ENCODE data around the gene DOCK1. TPM values are rescaled to one million over a fixed set of nuclear protein-coding genes. Genes with fewer than 3 reads are reported as not detected.

DOCK1 gene
- total RNA-seq, 1 experiment from 2014 or later = not detected

DNA sequence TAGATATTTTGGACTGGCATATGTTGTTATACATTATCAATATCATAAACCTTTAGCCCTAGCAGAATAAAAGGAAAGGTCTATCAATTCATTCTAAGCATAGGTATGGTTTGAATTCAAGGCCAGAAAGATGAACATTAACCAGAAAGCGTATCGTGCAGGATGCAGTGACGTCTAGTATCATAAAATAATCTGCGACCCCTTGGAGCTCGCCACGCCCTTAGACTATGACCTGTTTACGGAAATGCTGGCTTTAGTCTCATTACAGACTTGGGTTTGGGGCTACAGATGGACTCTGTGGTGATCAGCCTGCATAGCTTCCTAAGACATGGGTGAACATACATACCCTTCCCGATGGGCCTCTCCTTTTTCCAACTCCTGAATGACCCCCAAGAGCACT lies 269.6 kb downstream of the DOCK1 start:
- DNase-seq = no peak
- Histone ChIP-seq H3K9ac (ENCODE audit: low read length) (no peak overlapping the region), H3K4me3 (ENCODE audit: low read length) (no peak overlapping the region), H3K27ac (ENCODE audit: low read length) (no peak overlapping the region), H3K36me3 (ENCODE audit: insufficient read depth, low read length) (no peaks in the 10 kb centered on the region), H4K20me1 (ENCODE audit: insufficient read depth, low read depth, low read length) (no peaks in the 10 kb centered on the region), H3K4me2 (ENCODE audit: low read depth, low read length, poor library complexity, severe bottlenecking) (no peak overlapping the region), H3K4me1 (ENCODE audit: low read length) (no peaks in the 10 kb centered on the region), H3K27me3 (ENCODE audit: low read length) (no peaks in the 10 kb centered on the region), H3K9me3 (ENCODE audit: low read length) (no peaks in the 10 kb centered on the region), H2AFZ (ENCODE audit: low read length) (no peak overlapping the region), H3K79me2 (ENCODE audit: low read length) (no peaks in the 10 kb centered on the region), H3K9me2 (replicated peaks; ENCODE audit: insufficient read depth, low read length) (no peaks in the 10 kb centered on the region)

GRCh38 chr10:127175357-127176110 lies 270.3 kb downstream of the DOCK1 start:
- Histone ChIP-seq H3K79me2 (ENCODE audit: low read length) (no peaks in the 10 kb centered on the region), H4K20me1 (ENCODE audit: insufficient read depth, low read depth, low read length) (no peaks in the 10 kb centered on the region), H3K36me3 (ENCODE audit: insufficient read depth, low read length) (no peaks in the 10 kb centered on the region), H2AFZ (ENCODE audit: low read length) (no peak overlapping the region), H3K27me3 (ENCODE audit: low read length) (no peaks in the 10 kb centered on the region), H3K4me2 (ENCODE audit: low read depth, low read length, poor library complexity, severe bottlenecking) (no peak overlapping the region), H3K9me2 (replicated peaks; ENCODE audit: insufficient read depth, low read length) (no peaks in the 10 kb centered on the region), H3K9ac (ENCODE audit: low read length) (no peak overlapping the region), H3K4me1 (ENCODE audit: low read length) (no peaks in the 10 kb centered on the region), H3K27ac (ENCODE audit: low read length) (no peak overlapping the region), H3K9me3 (ENCODE audit: low read length) (no peaks in the 10 kb centered on the region), H3K4me3 (ENCODE audit: low read length) (no peak overlapping the region)
- DNase-seq = no peak

GRCh38 chr10:127176649-127177048 lies 271.4 kb downstream of the DOCK1 start:
- Histone ChIP-seq H3K4me1 (ENCODE audit: low read length) (no peaks in the 10 kb centered on the region), H3K27ac (ENCODE audit: low read length) (no peak overlapping the region), H2AFZ (ENCODE audit: low read length) (no peak overlapping the region), H3K9me2 (replicated peaks; ENCODE audit: insufficient read depth, low read length) (no peaks in the 10 kb centered on the region), H3K79me2 (ENCODE audit: low read length) (no peaks in the 10 kb centered on the region), H3K4me3 (ENCODE audit: low read length) (no peak overlapping the region), H3K4me2 (ENCODE audit: low read depth, low read length, poor library complexity, severe bottlenecking) (no peak overlapping the region), H3K36me3 (ENCODE audit: insufficient read depth, low read length) (no peaks in the 10 kb centered on the region), H3K9ac (ENCODE audit: low read length) (no peak overlapping the region), H4K20me1 (ENCODE audit: insufficient read depth, low read depth, low read length) (no peaks in the 10 kb centered on the region), H3K27me3 (ENCODE audit: low read length) (no peaks in the 10 kb centered on the region), H3K9me3 (ENCODE audit: low read length) (no peaks in the 10 kb centered on the region)
- DNase-seq = no peak

GRCh38 chr10:127179612-127180250 lies 274.5 kb downstream of the DOCK1 start:
- H4K20me1 ChIP-seq (ENCODE audit: insufficient read depth, low read depth, low read length) = no peaks in the 10 kb centered on the region
- no peaks in the 10 kb centered on the region for H3K36me3 ChIP-seq (ENCODE audit: insufficient read depth, low read length)
- no peak for DNase-seq
- no peak overlapping the region for H2AFZ ChIP-seq (ENCODE audit: low read length)
- no peak overlapping the region for H3K4me3 ChIP-seq (ENCODE audit: low read length)
- H3K9me2 ChIP-seq (replicated peaks; ENCODE audit: insufficient read depth, low read length) = no peaks in the 10 kb centered on the region
- H3K4me2 ChIP-seq (ENCODE audit: low read depth, low read length, poor library complexity, severe bottlenecking) = no peak overlapping the region
- H3K27me3 ChIP-seq (ENCODE audit: low read length) = no peaks in the 10 kb centered on the region
- no peaks in the 10 kb centered on the region for H3K4me1 ChIP-seq (ENCODE audit: low read length)
- H3K9ac ChIP-seq (ENCODE audit: low read length) = no peak overlapping the region
- no peaks in the 10 kb centered on the region for H3K9me3 ChIP-seq (ENCODE audit: low read length)
- no peak overlapping the region for H3K27ac ChIP-seq (ENCODE audit: low read length)
- no peaks in the 10 kb centered on the region for H3K79me2 ChIP-seq (ENCODE audit: low read length)

- no peak overlapping the region for H3K27ac ChIP-seq (ENCODE audit: low read length)
- no peak overlapping the region for H3K4me2 ChIP-seq (ENCODE audit: low read depth, low read length, poor library complexity, severe bottlenecking)
- no peaks in the 10 kb centered on the region for H3K9me2 ChIP-seq (replicated peaks; ENCODE audit: insufficient read depth, low read length)
- no peak for DNase-seq
- H3K4me1 ChIP-seq (ENCODE audit: low read length) = no peaks in the 10 kb centered on the region
- H3K79me2 ChIP-seq (ENCODE audit: low read length) = no peaks in the 10 kb centered on the region
- no peaks in the 10 kb centered on the region for H3K9me3 ChIP-seq (ENCODE audit: low read length)
- H4K20me1 ChIP-seq (ENCODE audit: insufficient read depth, low read depth, low read length) = no peaks in the 10 kb centered on the region
- no peak overlapping the region for H3K4me3 ChIP-seq (ENCODE audit: low read length)
- no peaks in the 10 kb centered on the region for H3K27me3 ChIP-seq (ENCODE audit: low read length)
- H3K9ac ChIP-seq (ENCODE audit: low read length) = no peak overlapping the region
- no peak overlapping the region for H2AFZ ChIP-seq (ENCODE audit: low read length)
- no peaks in the 10 kb centered on the region for H3K36me3 ChIP-seq (ENCODE audit: insufficient read depth, low read length)
Measured at GRCh38 chr10:127182161-127182560, 276.9 kb downstream of the DOCK1 start.

DNA sequence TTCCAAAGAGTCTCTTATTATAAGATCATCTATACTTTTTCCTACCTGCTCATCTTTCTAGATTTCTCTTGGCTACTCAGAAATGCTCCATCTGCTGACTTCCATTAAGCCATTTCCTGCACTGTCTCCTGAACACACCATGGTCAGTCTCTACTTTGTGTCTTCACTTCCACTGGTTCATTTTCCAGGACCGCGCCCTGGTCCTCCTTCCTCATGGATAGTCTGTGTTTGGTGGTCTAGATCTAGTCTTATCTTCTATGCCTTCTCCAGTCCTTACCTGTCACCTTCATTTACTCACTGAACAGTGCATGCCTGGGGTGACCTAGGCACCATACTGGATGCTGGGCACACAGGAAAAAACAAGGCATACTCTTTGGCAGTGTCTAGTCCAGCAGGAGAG lies 279.4 kb downstream of the DOCK1 start:
- no peak overlapping the region for H2AFZ ChIP-seq (ENCODE audit: low read length)
- H3K79me2 ChIP-seq (ENCODE audit: low read length) = no peaks in the 10 kb centered on the region
- no peak overlapping the region for H3K4me3 ChIP-seq (ENCODE audit: low read length)
- H3K4me2 ChIP-seq (ENCODE audit: low read depth, low read length, poor library complexity, severe bottlenecking) = no peak overlapping the region
- no peaks in the 10 kb centered on the region for H3K27me3 ChIP-seq (ENCODE audit: low read length)
- H4K20me1 ChIP-seq (ENCODE audit: insufficient read depth, low read depth, low read length) = no peaks in the 10 kb centered on the region
- H3K9me3 ChIP-seq (ENCODE audit: low read length) = no peaks in the 10 kb centered on the region
- no peaks in the 10 kb centered on the region for H3K36me3 ChIP-seq (ENCODE audit: insufficient read depth, low read length)
- no peaks in the 10 kb centered on the region for H3K9me2 ChIP-seq (replicated peaks; ENCODE audit: insufficient read depth, low read length)
- H3K4me1 ChIP-seq (ENCODE audit: low read length) = no peaks in the 10 kb centered on the region
- no peak overlapping the region for H3K27ac ChIP-seq (ENCODE audit: low read length)
- no peak for DNase-seq
- no peak overlapping the region for H3K9ac ChIP-seq (ENCODE audit: low read length)

GRCh38 chr10:127186813-127187212 lies 281.6 kb downstream of the DOCK1 start:
- DNase-seq = no peak
- Histone ChIP-seq H3K79me2 (ENCODE audit: low read length) (no peaks in the 10 kb centered on the region), H3K4me3 (ENCODE audit: low read length) (no peak overlapping the region), H3K9ac (ENCODE audit: low read length) (no peak overlapping the region), H3K9me2 (replicated peaks; ENCODE audit: insufficient read depth, low read length) (no peaks in the 10 kb centered on the region), H3K9me3 (ENCODE audit: low read length) (no peaks in the 10 kb centered on the region), H3K27me3 (ENCODE audit: low read length) (no peaks in the 10 kb centered on the region), H2AFZ (ENCODE audit: low read length) (no peak overlapping the region), H3K4me2 (ENCODE audit: low read depth, low read length, poor library complexity, severe bottlenecking) (no peak overlapping the region), H3K27ac (ENCODE audit: low read length) (no peak overlapping the region), H3K36me3 (ENCODE audit: insufficient read depth, low read length) (no peaks in the 10 kb centered on the region), H4K20me1 (ENCODE audit: insufficient read depth, low read depth, low read length) (no peaks in the 10 kb centered on the region), H3K4me1 (ENCODE audit: low read length) (no peaks in the 10 kb centered on the region)

GRCh38 chr10:127189226-127189625 lies 284.0 kb downstream of the DOCK1 start:
- Histone ChIP-seq H3K27ac (ENCODE audit: low read length) (no peak overlapping the region), H3K9ac (ENCODE audit: low read length) (no peak overlapping the region), H2AFZ (ENCODE audit: low read length) (no peak overlapping the region), H3K4me1 (ENCODE audit: low read length) (no peaks in the 10 kb centered on the region), H3K36me3 (ENCODE audit: insufficient read depth, low read length) (no peaks in the 10 kb centered on the region), H4K20me1 (ENCODE audit: insufficient read depth, low read depth, low read length) (no peaks in the 10 kb centered on the region), H3K4me2 (ENCODE audit: low read depth, low read length, poor library complexity, severe bottlenecking) (no peak overlapping the region), H3K9me3 (ENCODE audit: low read length) (no peaks in the 10 kb centered on the region), H3K27me3 (ENCODE audit: low read length) (no peaks in the 10 kb centered on the region), H3K79me2 (ENCODE audit: low read length) (no peaks in the 10 kb centered on the region), H3K9me2 (replicated peaks; ENCODE audit: insufficient read depth, low read length) (no peaks in the 10 kb centered on the region), H3K4me3 (ENCODE audit: low read length) (no peak overlapping the region)
- no peak for DNase-seq

Measured in Karpas-422 (cell line).